ENCODE measurements around the gene TPRX1.

Gene TPRX1

DNA sequence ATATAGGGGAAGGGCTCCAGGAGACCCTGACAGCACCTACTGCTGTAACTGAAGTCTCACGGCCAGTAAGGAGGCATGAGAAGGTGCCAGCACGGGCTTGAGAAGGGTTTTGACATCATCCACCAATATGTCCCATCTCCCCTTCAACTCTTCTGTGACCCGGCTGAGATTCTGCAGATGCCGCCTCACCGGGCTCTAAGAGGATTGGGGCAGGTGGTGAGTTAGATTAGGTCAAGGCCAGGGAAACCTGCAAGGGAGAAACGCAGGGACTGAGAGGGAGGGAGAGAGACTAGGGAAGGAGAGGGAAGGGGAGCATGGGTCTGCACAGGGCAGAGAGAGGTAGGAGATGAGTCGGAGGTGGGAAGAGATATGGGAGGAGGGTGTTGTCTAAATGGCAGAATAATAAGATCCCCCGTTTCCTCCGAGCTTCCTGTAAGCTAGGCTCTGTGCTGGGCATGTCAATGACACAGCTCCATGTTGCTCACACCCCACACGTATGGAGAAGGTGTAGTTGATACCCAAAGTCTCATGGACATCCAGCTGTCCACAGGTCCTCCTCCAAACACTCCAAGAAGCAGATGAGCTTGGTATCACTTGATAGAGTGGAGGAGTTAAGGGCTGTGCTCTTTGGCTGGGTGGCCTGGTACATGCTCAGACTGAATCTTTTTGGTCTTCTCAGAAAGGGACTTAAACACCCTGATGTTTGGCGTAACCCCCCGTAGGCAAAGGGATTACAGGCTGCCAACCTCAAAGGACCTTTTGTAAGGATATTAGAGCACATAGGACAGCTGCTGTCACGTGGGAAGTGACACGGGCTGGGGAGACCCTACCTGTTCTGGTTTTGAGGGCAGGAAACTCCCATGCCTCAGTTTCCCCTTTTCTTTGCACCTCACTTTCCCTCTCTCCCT lies 6.1 kb downstream of the TPRX1 start:
- Histone ChIP-seq H3F3A (ENCODE audit: control insufficient read depth, insufficient read depth) (no peaks in the 10 kb centered on the region), H3K36me3 (ENCODE audit: control insufficient read depth, low read length) (no peaks in the 10 kb centered on the region), H3K4me2 (ENCODE audit: low read length) (no peak overlapping the region), H3K27ac (ENCODE audit: low read depth, low read length) (no peak overlapping the region), H3K4me3 (ENCODE audit: low read length) (no peak overlapping the region), H3K9me2 (replicated peaks; ENCODE audit: control insufficient read depth, low read length) (no peaks in the 10 kb centered on the region), H3K4me1 (ENCODE audit: control insufficient read depth, low read length) (no peaks in the 10 kb centered on the region), H3K27me3 (ENCODE audit: control insufficient read depth, low read length) (no peaks in the 10 kb centered on the region), H4K20me1 (ENCODE audit: control insufficient read depth, insufficient read depth, low read depth, low read length) (no peaks in the 10 kb centered on the region), H3K9me3 (ENCODE audit: control insufficient read depth, insufficient read depth, low read length) (no peaks in the 10 kb centered on the region), H3K79me2 (ENCODE audit: control insufficient read depth, low read length) (no peaks in the 10 kb centered on the region)
- TF ChIP-seq EZH2phosphoT487 (IDR thresholded peaks at IDR 0.05; ENCODE audit: borderline replicate concordance, low read length): no peak
- TF ChIP-seq, protein P1, sequence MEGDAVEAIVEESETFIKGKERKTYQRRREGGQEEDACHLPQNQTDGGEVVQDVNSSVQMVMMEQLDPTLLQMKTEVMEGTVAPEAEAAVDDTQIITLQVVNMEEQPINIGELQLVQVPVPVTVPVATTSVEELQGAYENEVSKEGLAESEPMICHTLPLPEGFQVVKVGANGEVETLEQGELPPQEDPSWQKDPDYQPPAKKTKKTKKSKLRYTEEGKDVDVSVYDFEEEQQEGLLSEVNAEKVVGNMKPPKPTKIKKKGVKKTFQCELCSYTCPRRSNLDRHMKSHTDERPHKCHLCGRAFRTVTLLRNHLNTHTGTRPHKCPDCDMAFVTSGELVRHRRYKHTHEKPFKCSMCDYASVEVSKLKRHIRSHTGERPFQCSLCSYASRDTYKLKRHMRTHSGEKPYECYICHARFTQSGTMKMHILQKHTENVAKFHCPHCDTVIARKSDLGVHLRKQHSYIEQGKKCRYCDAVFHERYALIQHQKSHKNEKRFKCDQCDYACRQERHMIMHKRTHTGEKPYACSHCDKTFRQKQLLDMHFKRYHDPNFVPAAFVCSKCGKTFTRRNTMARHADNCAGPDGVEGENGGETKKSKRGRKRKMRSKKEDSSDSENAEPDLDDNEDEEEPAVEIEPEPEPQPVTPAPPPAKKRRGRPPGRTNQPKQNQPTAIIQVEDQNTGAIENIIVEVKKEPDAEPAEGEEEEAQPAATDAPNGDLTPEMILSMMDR (IDR thresholded peaks at IDR 0.05; ENCODE audit: low read depth, low read length, poor library complexity, severe bottlenecking): no peak

DNA sequence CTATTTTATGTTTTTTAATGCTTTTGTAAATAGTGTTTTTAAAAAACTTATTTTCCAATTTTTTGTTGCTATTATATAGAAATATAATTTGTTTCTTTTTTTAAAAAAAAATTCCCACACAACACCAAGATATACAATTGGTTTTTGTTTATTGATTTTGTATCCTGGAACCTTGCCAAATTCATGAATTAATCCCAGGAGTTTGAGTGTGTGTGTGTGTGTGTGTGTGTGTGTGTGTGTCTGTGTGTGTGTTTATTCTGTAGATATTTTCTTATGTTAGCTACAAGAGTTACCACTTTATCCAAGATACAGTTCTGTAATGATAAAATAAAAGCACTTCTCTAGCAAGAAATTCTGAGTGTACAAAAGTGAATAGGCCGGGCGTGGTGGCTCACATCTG lies 7.6 kb downstream of the TPRX1 start:
- H3F3A ChIP-seq (ENCODE audit: control insufficient read depth, insufficient read depth): no peaks in the 10 kb centered on the region
- H4K20me1 ChIP-seq (ENCODE audit: control insufficient read depth, insufficient read depth, low read depth, low read length): no peaks in the 10 kb centered on the region
- TF ChIP-seq, protein P1 (IDR thresholded peaks at IDR 0.05; ENCODE audit: low read depth, low read length, poor library complexity, severe bottlenecking): no peak
- TF ChIP-seq EZH2phosphoT487 (IDR thresholded peaks at IDR 0.05; ENCODE audit: borderline replicate concordance, low read length): no peak
- H3K9me2 ChIP-seq (replicated peaks; ENCODE audit: control insufficient read depth, low read length): no peaks in the 10 kb centered on the region
- no peaks in the 10 kb centered on the region for H3K36me3 ChIP-seq (ENCODE audit: control insufficient read depth, low read length)
- no peak overlapping the region for H3K4me3 ChIP-seq (ENCODE audit: low read length)
- no peak overlapping the region for H3K4me2 ChIP-seq (ENCODE audit: low read length)
- no peak overlapping the region for H3K27ac ChIP-seq (ENCODE audit: low read depth, low read length)
- H3K9me3 ChIP-seq (ENCODE audit: control insufficient read depth, insufficient read depth, low read length): no peaks in the 10 kb centered on the region
- no peaks in the 10 kb centered on the region for H3K79me2 ChIP-seq (ENCODE audit: control insufficient read depth, low read length)
- no peaks in the 10 kb centered on the region for H3K27me3 ChIP-seq (ENCODE audit: control insufficient read depth, low read length)
- no peaks in the 10 kb centered on the region for H3K4me1 ChIP-seq (ENCODE audit: control insufficient read depth, low read length)

DNA sequence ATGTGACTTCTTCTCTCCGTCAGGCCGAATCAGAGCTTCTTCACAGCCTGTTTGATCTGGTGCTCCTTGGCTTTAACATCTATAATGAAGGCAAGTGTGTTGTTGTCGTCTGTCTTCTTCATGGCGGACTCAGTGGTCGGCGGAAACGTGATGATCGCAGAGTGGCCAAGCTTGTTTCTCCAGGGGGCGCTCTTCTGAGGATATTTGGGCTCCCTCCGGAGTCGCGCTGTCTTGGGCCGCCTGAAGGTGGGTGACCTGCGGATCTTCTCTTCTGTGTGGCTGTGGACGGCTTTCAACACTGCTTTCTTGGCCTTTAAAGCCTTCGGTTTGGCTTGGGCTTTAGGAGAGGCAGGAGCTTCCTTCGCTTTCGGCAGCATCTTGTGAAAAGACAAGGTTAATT lies 9.8 kb downstream of the TPRX1 start:
- Histone ChIP-seq H3K9me3 (ENCODE audit: control insufficient read depth, insufficient read depth, low read length) (no peaks in the 10 kb centered on the region), H3K27ac (ENCODE audit: low read depth, low read length) (no peak overlapping the region), H3K4me1 (ENCODE audit: control insufficient read depth, low read length) (no peaks in the 10 kb centered on the region), H3K4me2 (ENCODE audit: low read length) (no peak overlapping the region), H3K9me2 (replicated peaks; ENCODE audit: control insufficient read depth, low read length) (no peaks in the 10 kb centered on the region), H3K27me3 (ENCODE audit: control insufficient read depth, low read length) (no peaks in the 10 kb centered on the region), H3F3A (ENCODE audit: control insufficient read depth, insufficient read depth) (no peaks in the 10 kb centered on the region), H3K79me2 (ENCODE audit: control insufficient read depth, low read length) (no peaks in the 10 kb centered on the region), H3K4me3 (ENCODE audit: low read length) (no peak overlapping the region), H3K36me3 (ENCODE audit: control insufficient read depth, low read length) (no peaks in the 10 kb centered on the region), H4K20me1 (ENCODE audit: control insufficient read depth, insufficient read depth, low read depth, low read length) (no peaks in the 10 kb centered on the region)
- TF ChIP-seq, protein P1 (IDR thresholded peaks at IDR 0.05; ENCODE audit: low read depth, low read length, poor library complexity, severe bottlenecking): peak; percentile 37
- TF ChIP-seq EZH2phosphoT487 (IDR thresholded peaks at IDR 0.05; ENCODE audit: borderline replicate concordance, low read length): no peak

Measured in DOHH2 (cell line).